Activated CD4-positive, alpha-beta T cell treated with anti-CD3 and anti-CD28 coated beads for 1 hour (primary cell): ENCODE results near the gene ANKRD65.
"Not testable (repeated sequence)": the region's sequence is repeated elsewhere in the genome, so short reads cannot be mapped to it uniquely, and the experiment has no call there.

Experiments used
- DNase-seq: peaks from one replicate; pipeline ENCODE4 v3.0.0-alpha.2; 2020

The ANKRD65 gene

GRCh38 chr1:1430114-1430982, 9.3 kb upstream of the ANKRD65 start:
- DNase-seq = no peak

GRCh38 chr1:1429671-1430073, 8.6 kb upstream of the ANKRD65 start:
- DNase-seq = no peak

GRCh38 chr1:1428967-1429366, 7.9 kb upstream of the ANKRD65 start:
- DNase-seq = not testable (repeated sequence)

GRCh38 chr1:1428174-1428573, 7.1 kb upstream of the ANKRD65 start:
- no peak for DNase-seq

- DNase-seq = no peak
Observed at GRCh38 chr1:1427820-1428148, 6.7 kb upstream of the ANKRD65 start.

GRCh38 chr1:1427106-1427819, 6.2 kb upstream of the ANKRD65 start:
- no peak for DNase-seq

GRCh38 chr1:1426496-1427105, 5.5 kb upstream of the ANKRD65 start:
- DNase-seq = no peak

GRCh38 chr1:1425753-1426495, 4.8 kb upstream of the ANKRD65 start:
- DNase-seq = no peak

GRCh38 chr1:1425426-1425752, 4.3 kb upstream of the ANKRD65 start:
- DNase-seq = no peak

- DNase-seq = no peak
Observed at GRCh38 chr1:1424707-1425106, 3.6 kb upstream of the ANKRD65 start.

- no peak for DNase-seq
Observed at GRCh38 chr1:1423245-1423597, 2.1 kb upstream of the ANKRD65 start.

- DNase-seq = no peak
Observed at GRCh38 chr1:1422465-1423244, 1.6 kb upstream of the ANKRD65 start.

- no peak for DNase-seq
Observed at GRCh38 chr1:1421907-1422464, 910 bp upstream of the ANKRD65 start.

GRCh38 chr1:1420654-1421141, 378 bp downstream of the ANKRD65 start:
- no peak for DNase-seq

GRCh38 chr1:1419813-1420653, 1.0 kb downstream of the ANKRD65 start:
- DNase-seq = no peak

- no peak for DNase-seq
Observed at GRCh38 chr1:1419363-1419812, 1.7 kb downstream of the ANKRD65 start.

GRCh38 chr1:1418464-1419362, 2.4 kb downstream of the ANKRD65 start:
- DNase-seq = no peak

- not testable (repeated sequence) for DNase-seq
Observed at GRCh38 chr1:1417825-1418463, 3.1 kb downstream of the ANKRD65 start.

- not testable (repeated sequence) for DNase-seq
Observed at GRCh38 chr1:1417396-1417795, 3.7 kb downstream of the ANKRD65 start.
